Bronchus fibroblast of lung (primary cell): ENCODE measurements around the gene RASAL1. TPM values are rescaled to one million over a fixed set of nuclear protein-coding genes. Genes with fewer than 3 reads are reported as not detected.

Experiments used
- total RNA-seq: library from RNA; depleted of rRNA; stranded (reverse); fragments of >200 nt; gene quantifications from 2 replicates; pipeline ENCODE4 v1.2.3, GENCODE V29; 2015

The RASAL1 gene
- not detected in 2 replicates for total RNA-seq

GRCh38 chr12:113135178-113136127 is at the start of gene RASAL1:
TSS of gene RASAL1 (minus strand) at chr12:113135761. CDS start at chr12:113135462, 299 bp downstream.

GRCh38 chr12:113149361-113150150 is 14.0 kb upstream of the RASAL1 start, which contains the start of gene CFAP73:
TSS of gene CFAP73 (plus strand) at chr12:113149724. CDS start at chr12:113149858, 134 bp downstream.

DNA sequence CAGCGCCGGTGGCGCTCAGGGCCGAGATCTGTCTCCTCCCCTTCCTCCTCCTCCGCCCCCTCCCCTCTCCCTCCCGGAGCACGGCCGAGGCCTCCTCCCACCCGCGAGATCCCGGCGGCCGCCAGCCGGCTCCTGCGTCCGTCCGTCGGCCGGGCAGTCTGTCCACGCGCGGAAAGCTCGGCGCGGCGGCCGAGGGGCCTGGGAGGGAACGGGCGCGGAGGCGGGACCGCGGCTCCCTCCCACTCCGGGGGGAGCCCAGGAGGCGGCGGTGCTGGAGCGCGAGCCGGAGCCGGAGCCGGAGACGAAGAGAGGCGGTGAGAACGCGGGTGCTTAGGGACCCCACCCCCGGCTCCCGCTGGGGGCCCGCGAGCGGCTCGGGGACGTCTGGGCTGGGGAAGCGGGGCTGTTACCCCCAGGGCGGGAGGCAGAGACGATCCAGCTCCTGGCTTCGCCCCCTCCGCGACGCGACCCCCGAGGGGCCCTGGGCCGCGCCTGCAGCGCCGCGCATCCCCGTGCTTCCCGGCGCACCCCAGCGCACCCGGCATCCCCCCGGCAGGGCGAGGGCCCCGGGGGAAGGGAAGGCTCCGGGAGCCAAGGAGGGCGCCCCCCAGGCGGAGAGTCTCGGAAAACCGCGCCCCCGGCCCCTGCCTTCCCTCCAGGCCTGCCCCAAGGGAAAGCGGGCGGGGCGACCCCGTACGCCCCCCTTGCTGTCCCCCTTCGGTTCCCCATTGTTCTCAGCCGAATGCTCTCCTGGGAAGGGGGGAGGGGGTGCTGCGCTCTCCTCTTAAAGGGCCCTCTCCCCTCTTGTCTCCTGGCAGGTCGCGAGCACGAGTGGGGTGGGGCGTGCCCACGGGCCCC is 78.7 kb downstream of the RASAL1 start, which contains the start of gene DTX1:
Gene DTX1, plus strand, starts transcription at position 100 of the 858 bp plus-strand sequence. CDS start 1,463 bp downstream, outside the sequence.

Other genes starting within 250 kb of the RASAL1 start
- gene OAS1, start 228.8 kb downstream of the RASAL1 start, total RNA-seq: not detected in 2 replicates
- 8.5 and 9.4 TPM in 2 replicates for gene OAS3, start 197.3 kb downstream of the RASAL1 start, total RNA-seq
- gene OAS2, start 157.2 kb downstream of the RASAL1 start, total RNA-seq: not detected in 2 replicates
- 0.30 TPM in 1 of 2 replicates, not detected in the other for gene DTX1, start 79.0 kb downstream of the RASAL1 start, total RNA-seq
- gene CFAP73, start 14.0 kb upstream of the RASAL1 start, total RNA-seq: not detected in 2 replicates
- gene DDX54, start 49.7 kb upstream of the RASAL1 start, total RNA-seq: 55.3 and 68.1 TPM in 2 replicates
- 27.1 and 30.3 TPM in 2 replicates for gene RITA1, start 50.0 kb upstream of the RASAL1 start, total RNA-seq
- gene TPCN1, start 85.7 kb upstream of the RASAL1 start, total RNA-seq: 12.6 and 13.4 TPM in 2 replicates
- 13.4 and 14.5 TPM in 2 replicates for gene SLC8B1, start 199.3 kb upstream of the RASAL1 start, total RNA-seq
- 13.2 and 20.0 TPM in 2 replicates for gene PLBD2, start 222.8 kb upstream of the RASAL1 start, total RNA-seq